Islet of Langerhans (tissue), 1 donor: Measurements from ENCODE around the gene TGIF2.
"Not testable (repeated sequence)": the region's sequence is repeated elsewhere in the genome, so short reads cannot be mapped to it uniquely, and the experiment has no call there.

Experiments
- FAIRE-seq: peaks from one replicate; lab custom pipeline; 2011; peaks lifted over from hg19 to GRCh38; lab: Jason Lieb, UNC

Gene TGIF2

DNA sequence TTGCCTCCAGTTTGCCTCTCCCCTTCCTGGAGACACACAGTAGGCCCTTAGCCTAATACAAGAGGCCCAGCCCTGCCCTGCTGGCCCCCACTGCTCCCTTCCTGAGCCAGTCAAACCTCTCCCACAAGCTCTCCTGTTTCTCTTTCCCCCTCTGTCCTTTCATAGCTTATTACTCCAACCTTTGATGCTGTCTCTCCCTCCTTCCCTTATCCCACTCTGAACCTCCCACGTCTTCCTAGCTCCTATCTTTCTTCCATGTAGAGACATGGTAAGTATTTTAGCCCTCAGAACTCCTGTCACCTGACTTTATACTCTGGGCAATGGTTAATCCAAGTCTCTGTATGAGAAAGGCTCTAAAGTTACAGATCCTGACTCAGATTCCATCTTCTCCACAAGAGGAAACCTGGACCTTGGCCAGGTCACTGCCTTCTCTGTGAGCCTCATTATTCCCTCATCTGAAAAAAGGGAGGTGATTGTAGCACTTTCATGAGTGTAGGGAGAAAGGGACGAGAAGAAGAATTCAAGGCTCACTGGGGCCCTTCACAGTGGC, 6.7 kb downstream of the TGIF2 start:
- FAIRE-seq = no peak

- FAIRE-seq = no peak
Measured at GRCh38 chr20:36582322-36582721, 8.9 kb downstream of the TGIF2 start.

- FAIRE-seq = no peak
Measured at GRCh38 chr20:36582821-36583220, 9.4 kb downstream of the TGIF2 start.

DNA sequence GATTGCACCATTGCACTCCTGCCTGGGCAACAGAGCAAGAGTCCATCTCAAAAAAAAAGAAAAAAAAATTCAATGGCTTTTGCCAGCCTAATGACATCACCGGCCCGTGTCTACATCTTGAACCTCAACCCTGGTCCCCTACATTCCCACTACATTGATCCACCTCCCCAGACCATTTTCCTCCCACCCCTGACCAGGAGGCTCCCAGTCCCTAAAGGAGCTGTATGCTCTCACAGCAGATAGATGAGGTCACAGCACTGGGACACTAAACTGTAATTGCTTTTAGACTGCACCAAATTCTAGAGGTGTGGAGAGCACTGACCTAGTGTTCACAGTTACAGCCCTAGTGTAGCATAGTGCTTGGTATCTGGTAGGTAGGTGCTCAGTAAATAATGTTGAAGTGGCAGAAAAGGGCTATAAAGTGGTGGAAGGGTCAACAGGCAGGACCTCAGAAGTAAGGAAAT, 10.7 kb downstream of the TGIF2 start:
- FAIRE-seq = no peak

GRCh38 chr20:36585410-36586125, 12.2 kb downstream of the TGIF2 start:
- FAIRE-seq = no peak

DNA sequence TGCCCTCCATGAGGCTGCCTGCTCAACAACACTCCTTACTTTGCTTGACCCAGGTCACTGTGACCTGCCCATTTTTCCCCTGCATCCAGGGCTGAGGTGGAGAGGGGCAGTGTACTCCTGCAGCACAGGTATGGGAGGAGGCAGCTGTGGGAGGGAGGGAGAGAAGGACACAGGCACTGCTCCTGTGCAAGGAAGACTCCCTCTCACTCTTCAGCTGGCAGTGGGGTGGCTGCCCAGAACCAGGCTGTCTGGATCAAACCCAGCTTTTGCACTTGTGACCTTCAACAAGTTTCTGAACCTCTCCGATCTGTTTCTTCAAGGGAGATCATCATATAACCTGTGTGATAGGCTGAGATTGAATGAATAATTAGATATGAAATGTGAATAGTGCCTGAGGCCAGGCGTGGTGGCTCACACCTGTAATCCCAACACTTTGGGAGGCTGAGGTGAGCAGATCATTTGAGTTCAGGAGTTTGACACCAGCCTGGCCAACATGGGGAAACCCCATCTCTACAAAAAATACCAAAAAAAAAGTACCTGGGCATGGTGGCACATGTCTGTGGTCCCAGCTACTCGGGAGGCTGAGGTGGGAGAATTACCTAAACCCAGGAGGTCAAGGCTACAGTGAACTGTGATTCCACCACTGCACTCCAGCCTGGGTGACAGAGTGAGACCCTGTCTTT, 14.1 kb downstream of the TGIF2 start:
- FAIRE-seq = no peak

DNA sequence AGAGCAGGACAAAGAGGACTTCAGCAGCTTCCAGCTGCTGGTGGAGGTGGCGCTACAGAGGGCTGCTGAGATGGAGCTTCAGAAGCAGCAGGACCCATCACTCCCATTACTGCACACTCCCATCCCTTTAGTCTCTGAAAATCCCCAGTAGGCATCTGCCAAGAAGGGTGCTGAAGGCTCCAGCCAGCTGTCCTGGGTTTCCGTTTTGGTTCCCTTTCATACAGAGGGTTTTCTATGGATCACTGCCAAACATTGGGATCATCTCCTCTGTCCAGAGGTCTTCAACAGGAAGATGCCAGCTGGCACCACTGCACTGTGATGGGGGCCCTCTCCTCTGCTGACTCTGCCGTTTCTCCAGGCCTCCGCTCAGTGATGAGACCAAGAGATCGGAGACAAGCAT, 17.9 kb downstream of the TGIF2 start:
- FAIRE-seq = no peak

- FAIRE-seq = no peak
Measured at GRCh38 chr20:36591854-36592641, 18.7 kb downstream of the TGIF2 start.

GRCh38 chr20:36593347-36593929, 20.0 kb downstream of the TGIF2 start:
- no peak for FAIRE-seq

GRCh38 chr20:36599912-36600345, 26.5 kb downstream of the TGIF2 start:
- no peak for FAIRE-seq

DNA sequence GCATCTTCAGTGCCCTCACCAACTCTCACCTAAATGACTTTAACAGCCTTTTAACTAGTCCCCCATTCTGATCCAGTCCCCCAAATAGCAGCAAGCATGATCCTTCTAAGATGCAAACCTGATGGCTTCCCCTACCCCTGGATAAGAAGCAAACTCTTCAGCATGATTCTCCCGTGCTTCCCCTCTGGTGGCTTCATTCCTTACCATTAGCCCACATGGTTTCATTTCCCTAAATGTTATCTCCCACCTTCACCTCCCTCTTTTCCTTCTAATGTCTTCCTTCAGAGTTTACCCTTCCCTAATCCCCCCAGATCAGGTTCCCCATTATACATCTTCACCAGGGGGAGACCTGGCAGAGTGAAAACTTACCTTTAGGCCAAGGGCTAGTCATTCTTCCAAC, 28.1 kb downstream of the TGIF2 start:
- FAIRE-seq = no peak

DNA sequence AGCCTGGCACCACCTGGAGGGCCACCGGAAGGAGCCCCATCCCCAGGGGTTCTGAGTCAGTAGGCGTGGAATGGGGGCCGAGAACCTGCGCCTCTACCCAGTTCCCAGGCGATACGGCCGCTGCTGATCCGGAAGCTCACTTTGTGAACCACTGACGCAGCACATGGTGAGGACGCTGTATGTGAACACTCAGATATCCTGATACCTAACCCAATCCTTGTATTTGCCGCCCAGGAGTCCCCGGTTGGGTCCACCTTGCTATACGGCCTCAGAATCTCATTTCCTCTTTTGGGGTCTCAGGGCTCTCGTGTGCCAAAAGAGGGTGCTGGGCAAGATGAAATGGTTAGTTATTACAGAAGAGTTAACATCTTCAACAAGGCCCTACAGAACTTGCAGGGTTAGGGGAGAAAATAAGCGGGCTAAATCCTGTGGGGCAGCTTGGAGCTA, 31.6 kb downstream of the TGIF2 start:
- FAIRE-seq = no peak

DNA sequence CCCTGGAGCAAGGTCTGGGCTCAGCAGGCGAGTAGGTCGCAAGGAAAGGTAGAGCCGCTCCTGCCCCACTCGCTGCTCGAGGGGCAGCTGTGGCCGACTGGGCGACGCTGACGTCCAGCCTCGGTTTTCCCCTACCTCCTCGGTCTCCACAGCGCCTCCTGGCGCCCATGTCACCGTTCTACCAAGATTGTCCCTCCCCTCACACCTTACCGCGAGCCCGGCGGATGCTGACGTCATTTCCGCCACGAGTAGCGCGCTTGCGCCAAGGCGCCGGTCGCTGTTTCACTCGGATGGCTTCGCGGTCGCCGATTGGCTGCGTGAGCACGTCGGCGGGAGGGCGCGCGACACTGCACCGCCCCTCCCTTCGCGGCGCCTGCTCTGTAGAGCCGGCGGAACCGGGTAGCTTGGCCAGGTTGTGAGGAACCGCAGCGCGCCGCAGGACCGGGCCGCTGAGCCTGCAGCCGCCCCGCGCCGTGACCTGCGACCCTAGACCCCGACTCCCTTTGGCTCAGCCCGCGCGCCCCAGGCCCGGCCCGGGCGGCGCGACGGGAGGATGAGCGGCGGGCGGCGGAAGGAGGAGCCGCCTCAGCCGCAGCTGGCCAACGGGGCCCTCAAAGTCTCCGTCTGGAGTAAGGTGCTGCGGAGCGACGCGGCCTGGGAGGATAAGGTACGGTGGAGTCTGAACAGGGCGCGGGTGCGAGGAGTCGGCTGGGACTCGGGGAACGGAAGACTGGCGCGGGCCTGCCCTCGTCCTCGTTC, 32.2 kb downstream of the TGIF2 start, which contains the start of gene RAB5IF:
RAB5IF (plus strand) TSS at position 381 of the 759 bp plus-strand sequence; CDS start at position 554, 173 bp downstream.
- FAIRE-seq = peak; percentile 74

DNA sequence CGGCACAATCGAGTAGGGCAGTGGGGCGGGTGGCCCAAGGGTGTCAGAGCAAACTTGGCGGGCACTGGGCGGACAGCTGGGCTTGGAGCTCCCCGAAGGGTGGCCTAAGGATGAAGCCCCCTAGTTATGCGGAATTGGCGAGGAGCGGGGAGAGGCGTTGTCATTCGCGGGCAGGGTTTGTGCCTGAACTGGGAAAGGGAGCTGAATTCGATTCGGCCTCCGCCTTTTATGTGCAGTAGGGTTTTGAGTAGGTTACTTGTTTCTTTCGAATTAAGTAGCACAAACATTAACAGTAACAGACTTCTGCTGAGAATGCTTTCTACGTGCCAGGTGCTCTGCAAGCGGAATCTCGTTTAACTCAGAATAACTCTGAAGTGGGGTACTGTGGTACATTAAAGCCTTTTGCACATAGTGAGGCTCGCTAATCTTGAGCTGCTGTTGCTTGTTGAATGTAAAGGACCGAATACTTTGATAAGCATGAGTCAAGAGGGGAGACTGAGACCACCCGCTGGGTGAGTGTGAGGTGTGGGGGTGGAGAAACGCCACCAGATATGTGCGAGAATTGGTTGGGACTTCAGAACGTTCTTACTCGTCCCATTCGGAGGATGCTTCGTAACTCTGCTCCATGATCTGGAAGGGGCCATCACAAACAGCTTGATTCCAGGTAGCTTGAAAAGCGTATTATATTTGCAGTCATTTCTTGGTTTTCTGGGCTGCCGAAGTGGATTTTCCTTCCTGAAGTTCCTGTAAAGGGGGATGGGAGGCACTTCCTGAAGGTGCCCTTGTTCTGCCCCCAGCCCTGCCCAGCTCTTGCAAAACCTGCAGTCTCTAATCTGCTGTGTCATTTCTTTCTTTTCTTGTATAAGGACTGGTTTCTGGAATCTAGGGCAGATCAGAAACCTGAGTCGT, 33.0 kb downstream of the TGIF2 start:
- no peak for FAIRE-seq

DNA sequence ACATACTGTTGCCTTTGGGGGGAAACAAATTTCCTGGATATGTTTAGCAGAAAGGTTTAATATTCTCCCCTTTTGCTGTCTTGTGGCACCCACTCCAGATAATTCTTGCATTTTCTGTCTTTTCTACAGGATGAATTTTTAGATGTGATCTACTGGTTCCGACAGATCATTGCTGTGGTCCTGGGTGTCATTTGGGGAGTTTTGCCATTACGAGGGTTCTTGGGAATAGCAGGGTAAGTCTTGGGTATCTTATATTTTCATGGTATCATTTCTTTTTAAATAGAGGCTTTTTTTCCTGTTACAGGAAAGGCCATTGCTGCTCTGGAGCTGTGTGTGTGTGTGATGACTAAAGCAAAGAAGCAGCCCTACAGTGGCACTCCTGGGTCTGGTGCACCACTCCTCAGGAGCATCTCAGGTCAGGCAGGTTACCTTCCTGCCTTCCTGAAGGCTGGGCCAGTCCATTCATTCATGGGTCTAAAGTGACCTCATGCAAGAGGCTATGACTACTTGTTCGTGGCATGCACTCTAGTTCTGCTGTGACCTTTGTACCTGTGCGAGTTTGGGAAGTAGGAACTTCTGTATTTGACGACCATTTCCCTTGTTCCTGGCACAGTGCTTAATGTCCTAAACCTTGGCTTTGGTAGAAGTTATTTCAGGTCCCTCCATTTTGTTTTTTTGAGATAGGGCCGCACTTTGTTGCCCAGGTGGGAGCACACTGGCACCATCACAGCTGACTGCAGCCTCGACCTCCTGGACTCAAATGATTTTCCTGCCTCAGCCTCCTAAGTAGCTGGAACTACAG, 34.4 kb downstream of the TGIF2 start:
- no peak for FAIRE-seq

DNA sequence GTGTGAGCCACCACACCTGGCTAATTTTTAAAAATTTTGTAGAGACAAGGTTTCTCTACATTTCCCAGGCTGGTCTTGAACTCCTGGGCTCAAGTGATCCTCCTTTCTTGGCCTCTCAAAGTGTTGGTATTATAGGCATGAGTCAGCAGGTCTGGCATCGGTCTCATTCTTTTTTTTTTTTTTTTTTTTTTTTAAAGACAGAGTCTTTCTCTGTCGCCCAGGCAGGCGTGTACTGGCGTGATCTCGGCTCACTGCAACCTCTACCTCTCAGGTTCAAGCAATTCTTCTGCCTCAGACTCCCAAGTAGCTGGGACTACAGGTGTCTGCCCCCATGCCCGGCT, 35.0 kb downstream of the TGIF2 start:
- not testable (repeated sequence) for FAIRE-seq

DNA sequence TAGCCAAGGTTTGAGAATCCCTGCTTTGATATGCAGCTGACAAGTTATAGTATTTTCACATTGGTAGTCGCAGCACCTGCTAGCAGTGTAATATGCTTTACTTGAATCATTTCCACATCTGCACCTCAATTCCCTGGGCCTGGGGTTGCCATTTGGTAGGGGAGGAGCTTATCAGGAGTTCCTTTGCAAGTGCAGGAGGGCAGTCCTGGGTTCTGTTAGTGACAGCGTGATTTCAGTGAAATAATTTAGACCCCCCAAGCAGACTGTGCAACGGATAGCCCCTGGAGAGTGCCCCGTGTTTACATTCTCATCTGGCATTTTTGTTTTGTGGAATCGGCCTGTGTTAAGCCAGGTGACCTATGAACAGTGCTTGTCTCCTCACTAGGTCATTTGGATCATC, 38.2 kb downstream of the TGIF2 start:
- no peak for FAIRE-seq

- no peak for FAIRE-seq
Measured at GRCh38 chr20:36613974-36614373, 40.6 kb downstream of the TGIF2 start.

GRCh38 chr20:36614781-36615557, 41.6 kb downstream of the TGIF2 start:
- no peak for FAIRE-seq
